A673 (cell line): Measurements from ENCODE around the gene MYO1D.

Experiments
- CTCF ChIP-seq: fragments of 300-800, 200-600 bp; sonication (generic); conservative IDR thresholded peaks from 2 replicates; pipeline ENCODE4 v1.5.1; 2017; ENCODE audit warnings: low read depth, mild to moderate bottlenecking, antibody characterized with exemption, low read length, moderate library complexity, mixed read lengths
- EZH2 ChIP-seq: fragments of 200-600 bp; sonication (generic); IDR thresholded peaks from 2 replicates; pipeline ENCODE4 v1.6.1; 2017; ENCODE audit warnings: borderline replicate concordance, low read depth, mild to moderate bottlenecking, mixed read lengths, antibody characterized with exemption, low read length; ENCODE audit not compliant: poor library complexity, severe bottlenecking

GRCh38 chr17:32504166-32504990 lies 372.5 kb downstream of the MYO1D start:
- TF ChIP-seq CTCF (no peak), EZH2 (no peak)
